T-helper 2 cell (primary cell): Measurements from ENCODE around the gene BCHE.
"Not testable (repeated sequence)": the region's sequence is repeated elsewhere in the genome, so short reads cannot be mapped to it uniquely, and the experiment has no call there.

Experiments used
- DNase-seq, 5 experiments: peaks; one replicate each; pipeline versions ENCODE4 v3.0.0 to v3.0.0-alpha.2; 2012 to 2022

The BCHE gene

DNA sequence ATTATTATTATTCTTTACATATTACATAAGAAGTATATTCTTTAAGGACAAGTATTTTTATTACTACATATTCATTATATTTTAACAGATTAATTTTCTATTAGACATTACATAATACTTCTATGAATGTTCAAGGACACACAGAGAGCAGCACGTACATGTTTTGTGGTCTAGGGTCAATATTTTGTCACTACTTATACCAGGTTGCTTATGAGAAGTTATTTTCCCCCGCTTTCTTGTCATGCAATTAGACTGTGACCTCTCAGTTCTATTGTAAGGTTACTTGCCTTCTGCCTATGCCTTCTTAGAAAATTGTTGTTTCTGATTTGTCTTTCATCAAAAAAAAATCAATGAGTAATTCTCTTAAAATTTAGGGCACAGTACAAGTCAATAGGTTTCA lies 21.5 kb downstream of the BCHE start:
- no peak for DNase-seq

DNA sequence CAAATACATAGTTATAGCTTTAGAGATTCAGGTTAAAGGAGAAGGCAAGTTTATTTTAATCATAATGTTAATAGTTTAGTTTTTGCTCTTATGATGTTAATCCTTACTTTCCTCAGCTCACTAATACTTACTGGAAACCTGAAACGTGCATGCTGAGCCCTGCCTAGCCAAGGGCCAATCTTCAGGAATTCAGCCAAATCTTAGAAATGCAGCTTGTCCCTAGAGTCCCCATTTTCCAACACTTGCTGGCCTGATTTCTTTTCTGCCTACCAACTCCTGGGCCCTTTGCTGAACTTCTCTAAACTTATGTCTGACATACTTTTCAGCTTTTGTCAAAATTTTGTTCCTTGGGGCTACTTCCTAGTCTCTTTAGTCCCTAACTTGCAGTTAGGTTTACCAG lies 22.8 kb downstream of the BCHE start:
- no peak for DNase-seq

DNA sequence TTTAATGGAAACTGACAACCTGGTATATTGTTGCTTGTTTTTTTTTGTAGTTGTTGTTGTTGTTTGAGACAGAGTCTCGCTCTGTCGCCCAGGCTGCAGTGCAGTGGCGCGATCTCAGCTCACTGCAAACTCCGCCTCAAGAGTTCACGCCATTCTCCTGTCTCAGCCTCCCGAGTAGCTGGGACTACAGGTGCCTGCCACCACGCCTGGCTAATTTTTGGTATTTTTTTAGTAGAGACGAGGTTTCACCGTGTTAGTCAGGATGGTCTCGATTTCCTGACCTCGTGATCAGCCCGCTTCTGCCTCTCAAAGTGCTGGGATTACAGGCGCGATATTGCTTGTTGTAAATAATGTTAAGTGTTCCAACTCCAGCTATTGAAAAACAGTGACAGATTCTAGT lies 29.3 kb downstream of the BCHE start:
- not testable (repeated sequence) for DNase-seq

DNA sequence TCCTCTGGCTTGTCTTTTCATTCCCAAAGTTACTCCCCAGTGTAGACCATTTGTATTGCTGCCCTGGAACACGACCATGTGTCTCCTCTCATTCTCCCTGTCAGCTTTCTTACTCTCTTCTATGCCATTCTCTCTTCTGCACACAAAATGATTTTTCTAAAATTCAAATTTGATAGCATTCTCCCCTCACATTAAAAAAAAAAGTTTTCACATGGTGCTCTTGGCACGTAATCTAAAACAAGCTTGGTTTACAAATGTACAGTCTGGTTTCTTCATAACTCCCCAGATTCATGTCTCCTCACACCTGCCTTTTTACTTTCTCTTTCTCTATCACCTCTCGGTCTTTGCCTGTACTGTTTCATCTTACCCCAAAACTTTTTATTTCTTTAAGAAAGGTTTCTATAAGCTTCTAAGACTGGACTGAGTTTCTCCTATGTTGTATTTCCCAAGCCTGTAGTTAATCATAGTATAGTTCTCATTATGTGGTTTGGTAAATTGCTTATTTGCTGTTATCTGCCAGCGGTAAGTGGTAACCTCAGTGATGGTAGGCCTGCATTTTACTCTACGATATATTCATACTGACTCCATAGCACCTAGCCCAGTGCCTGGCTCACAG lies 31.2 kb downstream of the BCHE start:
- peak in 1 of 5 experiments; percentile 15 for DNase-seq

DNA sequence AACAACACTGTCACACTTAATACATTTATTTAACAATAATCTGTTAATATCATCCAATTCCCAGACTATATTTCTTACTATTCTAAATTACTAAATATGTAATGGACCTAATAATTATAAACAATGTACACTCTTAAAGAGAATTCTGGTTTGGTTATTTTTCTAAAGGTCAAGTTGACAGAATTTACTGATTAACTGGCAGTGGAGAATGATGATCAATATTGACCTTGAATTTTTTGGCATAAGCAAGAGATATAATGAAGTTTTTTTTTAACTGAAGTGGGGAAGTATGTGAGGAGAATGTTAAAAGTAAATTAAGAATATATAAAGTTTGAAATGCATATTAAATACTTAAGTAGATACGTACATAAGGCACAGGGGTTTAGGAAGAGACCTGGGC lies 33.8 kb downstream of the BCHE start:
- DNase-seq: no peak

DNA sequence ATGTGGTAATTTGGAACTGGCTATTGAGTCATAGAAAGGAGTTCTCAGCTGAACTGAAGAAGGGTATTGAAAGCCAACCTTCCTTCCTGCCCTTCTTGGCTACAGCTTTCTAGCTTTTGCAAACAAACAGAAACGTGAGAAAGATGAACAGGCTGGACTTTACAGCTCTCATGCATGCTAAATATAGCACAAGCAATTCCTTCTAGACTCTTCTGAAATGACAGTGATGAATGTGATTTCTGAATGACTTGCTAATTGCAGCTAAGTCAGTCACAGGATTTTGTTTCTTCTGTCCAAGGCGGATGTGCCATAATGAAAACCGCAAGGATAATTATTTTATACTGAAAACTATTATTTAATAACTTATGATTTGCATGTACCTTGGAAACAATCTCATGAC lies 36.3 kb downstream of the BCHE start:
- no peak for DNase-seq

DNA sequence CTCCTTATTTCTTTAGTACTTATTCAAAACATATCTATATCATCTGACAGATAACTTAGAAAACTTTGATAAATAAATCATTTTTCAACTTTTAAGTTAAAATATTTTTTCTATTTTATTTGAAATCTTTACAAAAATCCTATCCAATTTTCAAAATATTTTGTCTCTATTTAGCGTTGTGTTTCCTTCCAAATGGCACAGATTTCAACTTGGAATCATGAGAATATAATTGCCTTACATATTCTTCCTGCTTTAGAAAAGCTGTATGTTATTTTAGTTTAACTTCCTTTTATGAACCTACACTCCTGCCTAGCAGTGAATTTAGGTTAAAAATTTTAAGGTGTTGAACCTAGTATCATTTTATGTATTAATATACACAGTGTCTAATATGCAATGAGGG lies 38.2 kb downstream of the BCHE start:
- no peak for DNase-seq

DNA sequence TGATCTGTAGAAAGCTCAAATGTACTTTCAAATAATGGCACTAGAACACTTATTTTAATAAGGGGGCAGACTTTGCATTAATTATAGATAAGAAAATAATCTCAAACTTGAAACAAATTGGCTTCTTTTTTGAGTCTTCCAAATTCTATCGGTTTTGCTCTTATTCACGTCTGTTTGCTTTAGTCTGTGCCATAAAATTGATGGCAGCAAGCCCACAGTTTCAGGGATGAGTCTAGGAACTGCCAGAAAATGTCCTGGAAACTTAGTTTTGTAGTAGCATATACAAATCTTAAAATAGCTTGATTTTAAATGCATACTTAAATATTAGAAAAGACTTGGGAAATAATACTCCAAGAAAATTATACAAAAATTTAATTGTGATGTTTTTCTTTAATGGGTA lies 39.7 kb downstream of the BCHE start:
- no peak for DNase-seq

DNA sequence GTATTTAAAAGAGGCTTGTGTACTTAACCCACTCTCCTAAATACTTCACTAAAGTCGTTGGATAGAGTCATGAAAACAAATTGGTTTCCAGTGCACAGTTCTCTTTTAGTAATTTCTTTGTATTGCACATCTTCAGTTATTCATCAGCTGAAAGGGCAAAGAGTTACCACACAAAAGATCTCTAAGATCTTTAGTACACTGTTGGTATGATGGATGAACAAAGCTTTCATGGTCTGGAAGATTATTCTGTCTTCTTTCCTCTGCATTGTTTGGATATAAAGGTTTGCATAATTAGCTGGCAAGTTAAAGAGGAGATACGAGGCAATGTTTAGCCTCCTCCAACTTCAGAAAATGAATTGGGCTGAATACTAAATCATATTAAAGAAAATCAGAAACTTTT lies 40.5 kb downstream of the BCHE start:
- DNase-seq: no peak

DNA sequence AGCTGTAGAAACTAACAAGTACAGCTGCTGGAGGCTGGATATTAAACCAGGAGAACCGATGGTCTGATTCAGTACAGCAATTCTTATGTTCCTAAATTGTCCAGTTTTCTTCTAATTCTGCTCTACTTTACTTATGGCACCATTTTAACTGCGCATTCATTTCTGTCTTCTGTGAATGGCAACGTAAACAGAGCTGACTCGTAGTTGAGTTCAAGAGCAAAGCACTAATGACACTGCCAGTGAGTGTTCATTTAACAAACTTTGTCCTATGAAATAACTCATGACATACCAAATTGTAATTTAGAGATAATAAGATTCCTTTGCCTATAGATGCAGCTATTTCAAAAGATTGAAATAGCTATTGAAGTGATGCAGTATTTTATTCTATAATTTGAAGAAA lies 48.7 kb downstream of the BCHE start:
- no peak for DNase-seq

DNA sequence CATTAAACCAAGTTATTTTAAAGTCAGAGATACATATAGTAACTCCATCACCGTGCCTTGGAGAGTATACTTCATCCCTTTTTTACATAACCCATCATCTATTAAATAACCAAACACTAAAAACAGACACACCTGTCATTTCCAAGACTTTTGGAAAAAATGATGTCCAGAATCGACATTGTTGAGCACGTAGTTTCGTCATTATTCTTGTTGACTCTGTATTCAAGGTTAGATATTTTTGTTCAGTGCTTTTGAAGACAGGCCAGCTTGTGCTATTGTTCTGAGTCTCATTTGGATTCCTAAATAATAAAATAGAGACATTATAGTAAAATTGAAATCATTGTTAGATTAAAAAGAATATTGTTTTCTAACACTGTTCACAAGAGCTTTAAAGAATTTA lies 51.2 kb downstream of the BCHE start:
- no peak for DNase-seq

DNA sequence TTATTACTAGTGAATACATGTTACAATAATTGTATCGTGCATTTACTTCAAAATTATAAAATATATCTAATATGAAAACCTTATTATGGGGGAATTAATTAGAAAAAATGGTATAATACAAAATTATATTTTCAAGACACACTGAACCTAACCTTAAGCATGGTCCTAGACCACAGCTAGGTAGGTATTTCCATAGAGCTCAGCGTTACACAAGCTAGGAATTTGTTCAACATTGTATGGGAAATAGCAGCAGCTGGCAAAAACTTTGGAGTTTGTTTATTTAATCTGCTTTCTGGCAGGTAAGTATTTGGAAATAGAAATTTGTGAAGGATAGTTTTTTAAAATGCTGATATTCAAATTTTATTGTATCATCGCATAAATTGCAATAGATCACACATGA lies 52.9 kb downstream of the BCHE start:
- DNase-seq: no peak

DNA sequence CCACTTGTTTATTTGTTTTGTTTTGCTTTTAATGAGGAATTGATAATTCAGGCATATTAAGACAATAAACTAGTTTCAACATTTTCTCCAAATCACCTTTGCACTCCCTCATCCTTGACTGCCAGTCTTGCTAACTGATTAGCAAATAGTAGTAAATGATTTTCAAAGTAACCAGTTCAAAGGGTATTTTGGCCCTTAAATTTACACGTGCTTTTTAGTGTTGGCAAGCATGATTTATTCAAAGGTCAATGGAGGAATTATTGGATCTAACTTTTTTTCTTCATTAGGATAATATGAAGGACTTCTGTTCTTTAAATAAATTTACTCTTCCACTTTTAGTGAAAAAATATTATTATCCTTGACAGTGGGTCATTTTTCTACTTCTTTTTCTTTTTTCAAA lies 53.8 kb downstream of the BCHE start:
- no peak for DNase-seq

DNA sequence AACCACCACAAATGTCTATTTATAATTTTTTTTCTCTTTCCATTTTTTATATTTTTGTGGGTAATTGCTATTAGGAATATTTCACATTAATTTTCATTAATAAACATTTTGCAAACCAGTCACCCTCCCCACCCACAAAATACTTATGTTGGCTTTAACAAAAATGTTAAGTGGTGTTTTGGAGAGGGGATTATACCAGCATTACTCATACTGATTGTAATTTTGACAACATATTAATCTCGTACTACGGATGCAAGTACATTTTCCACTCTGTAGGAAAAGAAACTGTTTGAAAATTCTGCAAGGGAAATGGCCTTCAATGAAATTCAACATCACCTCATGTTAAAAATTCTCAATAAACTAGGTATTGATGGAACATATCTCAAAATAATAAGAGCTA lies 58.3 kb downstream of the BCHE start:
- no peak for DNase-seq

DNA sequence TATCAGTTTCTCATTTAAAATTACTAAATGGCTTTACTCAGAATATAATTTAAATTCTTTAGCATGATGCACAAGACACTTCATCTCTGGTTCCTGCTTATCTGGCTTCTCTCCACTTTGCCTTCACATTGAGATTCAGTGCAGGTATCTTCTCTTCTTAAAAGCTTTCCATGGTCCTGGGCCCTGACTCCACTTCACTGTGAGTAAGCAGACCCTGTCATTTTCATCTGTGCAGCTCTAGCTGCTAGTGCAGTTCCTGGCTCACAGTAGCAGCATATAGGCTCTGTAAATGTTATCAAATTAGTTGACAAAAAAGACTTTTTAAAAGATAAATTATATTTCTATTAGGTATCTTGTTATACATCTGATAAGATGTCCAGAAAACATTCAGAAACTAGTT lies 58.8 kb downstream of the BCHE start:
- DNase-seq: no peak

DNA sequence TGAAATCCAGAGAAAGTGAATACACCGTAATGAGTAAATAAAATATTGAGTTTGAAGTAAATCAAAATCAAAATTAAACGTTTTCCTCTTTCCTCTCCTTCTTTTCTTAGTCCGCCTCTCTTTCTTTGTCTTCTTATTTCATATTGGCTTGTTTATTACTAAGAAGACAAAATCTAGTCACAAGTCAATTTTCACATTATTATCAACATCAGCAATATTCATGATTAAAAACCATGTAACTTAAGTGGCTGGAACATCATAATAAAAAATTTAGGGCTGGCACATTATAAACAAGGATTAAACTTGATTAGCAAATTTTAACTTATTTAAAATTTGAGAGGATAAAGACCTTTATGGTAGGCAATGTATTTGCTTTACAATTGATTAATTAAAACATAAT lies 61.4 kb downstream of the BCHE start:
- no peak for DNase-seq

DNA sequence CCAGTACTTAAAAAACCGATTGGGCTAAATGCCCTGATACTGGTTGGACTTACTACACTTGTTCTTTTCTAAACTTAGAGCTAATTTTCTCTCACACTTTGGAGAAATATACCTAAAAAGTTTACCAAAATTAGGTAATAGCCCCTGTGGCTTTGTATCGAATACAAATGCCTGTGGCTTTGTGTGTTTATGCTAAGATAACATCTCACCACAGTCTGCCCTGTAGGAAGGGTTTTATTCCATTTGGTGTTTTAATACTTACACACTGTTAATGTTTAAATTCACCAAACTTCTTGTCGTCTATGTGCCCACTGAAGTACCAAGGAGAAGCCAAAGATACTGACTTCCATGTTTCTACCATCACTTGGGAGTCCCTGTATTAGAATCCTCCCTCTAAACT lies 66.4 kb downstream of the BCHE start:
- DNase-seq: no peak

DNA sequence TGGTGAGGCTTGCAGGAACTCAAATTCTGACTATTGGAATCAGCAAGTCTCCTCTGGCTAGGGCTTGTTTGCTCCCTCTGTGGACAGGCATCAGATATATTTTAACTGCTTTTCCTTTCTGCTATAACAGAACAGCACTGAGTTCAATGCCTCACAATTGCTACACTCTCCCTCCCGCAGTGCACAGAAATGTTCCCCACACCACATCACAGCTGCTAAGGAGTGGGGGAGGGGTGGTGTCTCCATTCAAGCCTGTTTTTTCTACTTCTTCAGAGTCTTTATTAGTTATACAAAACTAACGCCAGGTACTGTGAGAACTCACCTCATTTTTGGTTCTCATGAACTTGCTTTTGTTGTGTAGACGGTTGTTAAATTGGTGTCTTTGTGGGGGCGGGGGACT lies 68.5 kb downstream of the BCHE start:
- DNase-seq: no peak

DNA sequence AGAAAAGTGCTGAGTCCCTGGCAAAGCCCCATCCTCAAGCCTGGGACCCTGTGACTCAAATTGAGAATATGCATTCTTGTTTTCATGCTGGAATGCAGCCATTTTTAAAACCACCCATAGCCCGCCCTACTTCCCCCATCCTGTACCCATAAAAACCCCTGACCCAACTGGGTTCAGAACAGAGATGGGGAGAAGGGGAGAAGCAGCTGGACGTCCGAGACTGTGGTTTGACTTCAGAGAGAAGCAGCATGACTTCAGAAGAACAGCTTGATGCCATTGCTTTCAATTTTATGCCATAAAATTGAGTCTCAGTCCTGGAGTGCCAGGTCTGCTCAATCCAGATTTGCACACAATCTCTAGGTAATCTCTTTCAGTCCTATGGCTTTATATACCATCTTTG lies 78.2 kb downstream of the BCHE start:
- no peak for DNase-seq

DNA sequence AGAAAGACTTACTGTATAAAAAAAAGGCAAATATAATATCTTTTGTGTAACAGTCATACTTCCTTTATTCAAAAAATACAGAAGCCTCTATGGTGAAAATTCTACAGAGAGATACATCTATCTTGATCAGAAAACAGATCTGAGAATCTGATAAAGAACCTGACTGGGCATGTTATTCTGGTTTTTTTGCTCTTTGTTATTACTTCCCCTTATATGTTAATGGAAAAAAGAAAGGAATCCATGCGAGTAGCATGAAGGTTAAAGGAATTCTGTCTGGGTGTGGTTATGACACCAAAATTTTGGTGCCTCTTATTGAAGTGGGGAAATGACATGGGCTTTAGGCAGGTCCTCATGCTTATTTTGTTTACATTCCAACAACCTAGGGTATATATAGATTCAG lies 81.7 kb downstream of the BCHE start:
- no peak for DNase-seq

DNA sequence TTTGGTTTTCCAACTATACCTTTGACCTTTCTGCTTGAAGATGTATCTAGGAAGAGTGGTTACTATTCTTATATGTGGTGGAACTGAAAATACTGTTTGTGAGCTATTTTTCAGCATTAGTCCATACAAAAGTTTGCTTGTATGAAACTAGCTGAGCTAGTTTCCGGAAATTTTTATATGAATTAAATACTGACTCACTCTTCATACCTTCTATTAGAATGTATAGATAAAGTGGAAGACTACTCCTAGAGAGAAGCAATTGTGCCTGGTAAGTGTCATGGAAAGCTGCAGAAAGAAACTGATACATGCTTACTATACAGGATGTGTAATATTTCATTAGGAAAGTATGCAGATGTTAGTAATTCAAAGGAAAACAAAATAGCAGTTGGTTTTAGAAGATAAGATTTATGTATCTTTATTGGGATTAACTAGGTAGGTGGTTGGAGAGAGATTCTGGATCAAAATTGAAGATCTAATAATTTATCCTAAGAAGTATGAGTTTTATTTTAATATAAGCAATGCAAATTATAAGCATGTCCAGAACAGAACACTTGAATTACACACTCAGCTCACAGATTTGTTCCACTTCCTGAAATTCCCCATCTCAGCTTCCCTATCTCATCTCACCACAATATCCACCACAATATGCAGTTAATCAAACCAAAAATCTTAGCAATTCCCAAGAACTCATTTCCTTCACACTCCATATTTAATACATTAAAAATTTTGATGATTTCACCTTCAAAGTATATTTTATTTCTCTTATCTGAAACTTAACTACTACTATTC lies 82.8 kb downstream of the BCHE start:
- DNase-seq: no peak

DNA sequence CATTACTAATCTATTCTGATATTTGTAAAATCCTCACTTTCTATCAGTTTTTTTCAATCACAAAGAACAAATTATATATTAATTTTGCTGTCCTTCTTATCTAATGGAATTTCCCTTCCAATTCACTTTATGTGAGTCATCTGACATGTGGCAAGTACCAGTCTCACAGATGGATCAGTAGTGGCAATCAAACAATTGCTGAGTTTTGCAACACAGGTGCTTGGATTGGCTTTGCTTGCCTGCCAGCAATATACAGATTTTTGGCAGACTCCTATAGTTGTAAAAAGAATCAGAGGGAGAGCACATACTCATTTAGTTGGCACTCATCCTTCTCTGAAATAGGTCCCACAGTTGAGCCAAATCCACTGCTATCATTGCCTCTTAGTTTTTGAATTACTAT lies 83.7 kb downstream of the BCHE start:
- no peak for DNase-seq

DNA sequence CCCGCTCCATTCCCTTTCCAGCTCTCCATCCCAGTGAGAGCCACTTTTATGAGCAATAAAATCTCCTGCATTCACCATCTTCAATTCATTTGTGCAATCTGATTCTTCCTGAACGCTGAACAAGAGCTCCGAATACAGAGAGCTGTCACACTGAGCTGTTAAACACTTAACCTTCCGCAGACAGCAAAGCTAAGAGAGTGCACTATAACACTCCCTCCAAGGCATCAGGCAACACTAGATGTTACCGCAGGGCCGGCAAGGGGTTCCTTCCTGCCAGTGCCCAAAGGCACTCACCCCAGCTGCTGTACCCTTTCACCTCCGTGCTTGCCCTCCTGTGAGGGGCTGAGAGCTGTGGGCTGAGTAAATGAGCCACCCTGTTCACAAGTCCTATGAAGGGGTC lies 85.6 kb downstream of the BCHE start:
- DNase-seq: no peak

DNA sequence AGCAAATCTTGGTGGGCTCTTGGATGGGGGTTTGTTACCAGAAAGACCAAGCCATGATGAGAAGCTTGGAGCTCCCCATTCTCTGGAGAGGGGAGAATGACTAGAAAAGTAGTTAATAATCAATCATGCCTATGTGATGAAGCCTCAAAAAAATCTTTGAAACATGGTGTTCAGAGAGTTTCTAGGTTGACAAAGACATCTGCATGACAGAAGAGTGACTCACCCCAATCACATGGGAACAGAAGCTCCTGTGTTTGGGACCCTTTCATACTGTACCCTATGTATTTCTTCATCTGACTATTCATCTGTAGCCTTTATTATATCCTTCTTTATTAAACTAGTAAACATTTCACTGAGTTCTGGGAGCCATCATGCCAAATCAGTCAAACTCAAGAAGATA lies 87.4 kb downstream of the BCHE start:
- no peak for DNase-seq

DNA sequence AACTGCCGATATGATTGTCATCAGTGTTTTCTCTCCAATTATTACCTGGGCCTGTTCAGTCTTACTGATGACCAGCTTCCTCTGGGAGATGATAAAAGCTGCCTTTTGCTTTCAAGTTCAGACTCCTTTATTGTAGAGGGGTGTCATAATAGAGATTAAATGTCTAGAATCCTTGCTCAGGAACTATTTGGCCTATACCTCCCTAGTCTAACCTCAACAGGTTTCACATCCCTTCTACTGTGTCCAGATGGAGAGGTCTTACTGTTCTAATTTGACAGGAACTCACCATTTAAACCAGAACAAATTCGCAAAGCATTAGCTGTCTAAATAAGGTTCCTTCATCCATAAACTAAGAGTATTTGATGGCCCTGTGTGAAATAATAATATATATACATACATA lies 88.0 kb downstream of the BCHE start:
- no peak for DNase-seq
